SK-MEL-5 (cell line): Measurements from ENCODE around the gene GNAL. TPM values are rescaled to one million over a fixed set of nuclear protein-coding genes. Genes with fewer than 3 reads are reported as not detected.

Experiments used
- DNase-seq: peaks from one replicate; pipeline ENCODE4 v3.0.0-alpha.2; 2016; ENCODE audit warnings: low read depth, low spot score
- in situ Hi-C: cut with HindIII; loops from 2 replicates; pipeline ENCODE4 v1.10.0; 2016; ENCODE audit warnings: low sequenced_read_pairs, high pct_unique_total_duplicates, low pct_unique_long_range_greater_than_20kb
- total RNA-seq: library from RNA; depleted of rRNA; stranded (reverse); fragments of >200 nt; shearing (Covaris generic); gene quantifications from 2 replicates; pipeline ENCODE4 v1.2.3, GENCODE V29; 2014

GNAL gene
- total RNA-seq, 1 experiment from 2014 or later, result 18.8 TPM

- DNase-seq, result no peak
- in situ Hi-C loops, result no loop called here
These were observed 179.2 kb downstream of the GNAL start for GRCh38 chr18:11868230-11868629.

- no peak for DNase-seq
- in situ Hi-C loops, result no loop called here
These were observed 182.4 kb downstream of the GNAL start for GRCh38 chr18:11871501-11871900.

GRCh38 chr18:11872479-11873136 lies 183.5 kb downstream of the GNAL start:
- in situ Hi-C loops, result no loop called here

GRCh38 chr18:11873670-11874340 lies 184.7 kb downstream of the GNAL start:
- in situ Hi-C loops, result no loop called here
- no peak for DNase-seq

More at GRCh38 chr18:11872479-11873136, 183.5 kb downstream of the GNAL start:
- DNase-seq, result peak; percentile 66

GRCh38 chr18:11874676-11875075 lies 185.6 kb downstream of the GNAL start:
- in situ Hi-C loops, result no loop called here

GRCh38 chr18:11877497-11878135 lies 188.6 kb downstream of the GNAL start:
- in situ Hi-C loops, result no loop called here
- no peak for DNase-seq

More at GRCh38 chr18:11874676-11875075, 185.6 kb downstream of the GNAL start:
- no peak for DNase-seq

- DNase-seq, result no peak
- in situ Hi-C loops, result no loop called here
These were observed 191.7 kb downstream of the GNAL start for GRCh38 chr18:11880586-11881304.

- DNase-seq, result no peak
- in situ Hi-C loops, result no loop called here
These were observed 193.6 kb downstream of the GNAL start for GRCh38 chr18:11882636-11883035.

GRCh38 chr18:11883153-11883552 lies 194.1 kb downstream of the GNAL start:
- no peak for DNase-seq

GRCh38 chr18:11884396-11885030 lies 195.4 kb downstream of the GNAL start:
- no peak for DNase-seq
- in situ Hi-C loops, result no loop called here

More at GRCh38 chr18:11883153-11883552, 194.1 kb downstream of the GNAL start:
- in situ Hi-C loops, result no loop called here

GRCh38 chr18:11885278-11885947 lies 196.3 kb downstream of the GNAL start:
- no peak for DNase-seq
- in situ Hi-C loops, result no loop called here

- in situ Hi-C loops, result no loop called here
- no peak for DNase-seq
These were observed 197.6 kb downstream of the GNAL start for GRCh38 chr18:11886577-11887110.

- in situ Hi-C loops, result no loop called here
These were observed 198.5 kb downstream of the GNAL start for GRCh38 chr18:11887328-11888128.

GRCh38 chr18:11888726-11889125 lies 199.7 kb downstream of the GNAL start:
- in situ Hi-C loops, result no loop called here
- DNase-seq, result no peak

More at GRCh38 chr18:11887328-11888128, 198.5 kb downstream of the GNAL start:
- DNase-seq, result no peak

- in situ Hi-C loops, result no loop called here
- DNase-seq, result no peak
These were observed 200.2 kb downstream of the GNAL start for GRCh38 chr18:11889284-11889683.

- in situ Hi-C loops, result no loop called here
- no peak for DNase-seq
These were observed 202.7 kb downstream of the GNAL start for GRCh38 chr18:11891737-11892136.
